ENCODE measurements around the gene SEMA7A. TPM values are rescaled to one million over a fixed set of nuclear protein-coding genes. Genes with fewer than 3 reads are reported as not detected.
A peak's percentile ranks its signal among the peaks of the same experiment; 100 is the strongest.

SEMA7A gene
- total and polyA plus RNA-seq, 3 donors from 2014 or later, result 80.7 to 220 (median 217) TPM

GRCh38 chr15:74438721-74439316 is 5.1 kb upstream of the SEMA7A start:
- intact Hi-C loops (cut with DNase I; ENCODE audit: low total_unique reads), result loop anchor here (5.0 kb wide), 1 partner anchor 57 kb away; no protein-coding TSS in a partner anchor
- H3K9me3 ChIP-seq, result no peaks in the 10 kb centered on the region
- TF ChIP-seq POLR2A (IDR thresholded peaks at IDR 0.05) (no peak), CTCF (IDR thresholded peaks at IDR 0.05) (peak; percentile 89 to 93 (median 93))
- WGBS, 2 donors, result 7 to 24% methylated on average over 2 of the region's 2 CpGs
- peak; percentile 83 for DNase-seq
- H3K36me3 ChIP-seq (ENCODE audit: low read depth, missing control alignments), result no peaks in the 10 kb centered on the region
- peaks cover 25% of the 10 kb centered on the region for H3K4me1 ChIP-seq
- H3K4me3 ChIP-seq, result no peak overlapping the region
- no peak overlapping the region for H3K27ac ChIP-seq
- H3K27me3 ChIP-seq, result no peaks in the 10 kb centered on the region

- intact Hi-C loops (cut with DNase I; ENCODE audit: low total_unique reads), result loop anchor here (5.0 kb wide), 1 partner anchor 56 kb away; no protein-coding TSS in a partner anchor
- 74 to 76% methylated on average over 2 of the region's 2 CpGs for WGBS, 2 donors
These were observed 4.4 kb upstream of the SEMA7A start for GRCh38 chr15:74438206-74438605.

DNA sequence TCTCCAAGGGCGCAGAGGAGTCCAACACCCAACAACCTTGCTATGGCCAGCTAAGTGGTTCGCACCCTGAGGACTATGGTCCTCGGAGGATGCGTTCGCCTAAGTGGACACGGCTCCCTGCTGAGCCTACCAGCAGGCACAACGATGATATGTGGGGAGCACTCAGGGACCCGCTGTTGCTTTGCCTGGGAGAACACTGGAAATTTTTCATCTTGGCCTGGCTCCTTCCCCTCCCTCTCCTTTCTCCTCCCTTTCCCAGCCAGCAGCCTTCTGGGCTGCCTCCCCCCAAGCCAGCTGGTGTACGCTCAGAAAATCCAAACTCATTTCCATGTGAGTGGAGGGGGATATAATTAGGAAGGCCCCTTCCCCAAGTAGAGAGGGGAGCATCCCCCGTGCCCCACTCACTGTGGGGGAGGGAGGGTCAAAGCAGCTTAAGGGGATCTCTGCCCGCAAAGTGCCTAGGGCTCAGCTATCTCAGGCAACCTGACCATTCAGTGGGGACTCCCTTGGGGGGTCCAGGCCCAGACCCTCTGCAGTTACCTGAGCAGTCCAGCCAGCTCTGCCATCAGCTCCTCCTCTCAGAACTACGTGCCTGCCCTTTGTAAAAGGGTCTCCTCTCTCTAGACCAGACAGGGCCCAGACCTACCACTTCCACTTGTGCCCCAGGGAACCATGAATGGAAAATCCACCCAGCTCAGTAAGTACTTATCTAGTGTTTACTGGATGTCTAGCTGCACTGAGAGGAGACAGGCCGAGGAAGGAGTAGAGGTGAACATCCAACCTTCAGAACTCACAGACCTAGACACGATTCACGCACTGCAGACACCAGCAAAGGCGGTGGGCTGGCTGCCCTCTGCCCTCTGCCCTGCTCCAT is 742 bp upstream of the SEMA7A start:
- H3K27me3 ChIP-seq, result no peaks in the 10 kb centered on the region
- 33 to 52% methylated on average over 9 to 16 of the region's 16 CpGs for WGBS, 2 donors
- no peak for DNase-seq
- peak overlapping the region; percentile 78 to 92 for H3K4me3 ChIP-seq
- intact Hi-C loops (cut with DNase I; ENCODE audit: low total_unique reads), result loop anchor here (5.0 kb wide), 1 partner anchor 52 kb away; no protein-coding TSS in a partner anchor
- peaks cover 37% of the 10 kb centered on the region for H3K4me1 ChIP-seq
- H3K27ac ChIP-seq, result peak overlapping the region; percentile 79 to 89
- H3K36me3 ChIP-seq (ENCODE audit: low read depth, missing control alignments), result no peaks in the 10 kb centered on the region
- no peak for TF ChIP-seq CTCF (IDR thresholded peaks at IDR 0.05)
- no peaks in the 10 kb centered on the region for H3K9me3 ChIP-seq

More at GRCh38 chr15:74438206-74438605, 4.4 kb upstream of the SEMA7A start:
- no peaks in the 10 kb centered on the region for H3K27me3 ChIP-seq
- no peaks in the 10 kb centered on the region for H3K9me3 ChIP-seq
- TF ChIP-seq CTCF (IDR thresholded peaks at IDR 0.05) (no peak), POLR2A (IDR thresholded peaks at IDR 0.05) (no peak)
- H3K36me3 ChIP-seq (ENCODE audit: low read depth, missing control alignments), result no peaks in the 10 kb centered on the region
- DNase-seq, result no peak
- H3K4me3 ChIP-seq, result no peak overlapping the region
- peaks cover 19% of the 10 kb centered on the region for H3K4me1 ChIP-seq
- H3K27ac ChIP-seq, result no peak overlapping the region

DNA sequence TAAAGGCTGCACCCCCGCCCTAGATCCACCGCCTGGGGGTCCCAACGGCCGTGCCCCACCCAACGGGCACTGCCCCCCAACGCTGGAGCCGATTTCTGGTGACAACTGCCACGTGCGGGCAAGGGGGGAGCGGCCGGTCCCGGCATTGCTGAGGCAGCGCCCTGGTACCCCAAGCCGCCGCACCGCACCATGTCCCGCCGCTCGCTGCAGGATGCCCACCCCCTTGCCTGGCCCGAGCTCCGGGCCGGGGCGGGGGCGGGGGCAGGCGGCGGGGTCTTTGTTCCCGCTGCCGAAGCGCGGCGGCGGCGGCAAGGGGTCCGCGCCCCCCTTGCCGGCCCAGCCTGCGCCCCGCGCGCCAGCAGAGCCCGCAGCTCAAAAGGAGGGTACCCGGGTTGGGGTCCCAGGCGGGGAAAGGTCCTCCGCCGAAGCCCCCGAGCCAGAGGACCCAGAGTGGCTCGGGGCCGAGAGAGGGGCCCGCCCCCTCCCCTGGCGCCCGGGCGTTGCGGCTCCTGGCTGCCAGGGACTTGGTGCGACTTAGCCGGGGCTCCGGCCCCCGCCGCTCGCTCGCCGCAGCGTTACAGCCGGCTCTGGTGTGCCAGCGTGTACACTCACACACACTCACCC is 678 bp downstream of the SEMA7A start:
- TF ChIP-seq POLR2A (IDR thresholded peaks at IDR 0.05) (no peak), CTCF (IDR thresholded peaks at IDR 0.05) (no peak)
- Histone ChIP-seq H3K27me3 (no peaks in the 10 kb centered on the region), H3K36me3 (ENCODE audit: low read depth, missing control alignments) (no peaks in the 10 kb centered on the region), H3K27ac (peak overlapping the region; percentile 79 to 89), H3K9me3 (no peaks in the 10 kb centered on the region), H3K4me1 (peaks cover 51% of the 10 kb centered on the region), H3K4me3 (peak overlapping the region; percentile 78 to 92)
- no peak for DNase-seq
- intact Hi-C loops (cut with DNase I; ENCODE audit: low total_unique reads), result no loop called here
- WGBS, 2 donors, result 0% methylated on average over 49 of the region's 64 CpGs; no CpG with 5 or more reads in 1 of the 2 donors
